LNCAP (cell line): ENCODE measurements around the gene NELFCD.

Source experiments
- TF ChIP-seq, protein P1 (sequence below): fragments of 450-650 bp; IDR thresholded peaks from 2 replicates; pipeline ENCODE4 v1.5.1; 2017; ENCODE audit warnings: mild to moderate bottlenecking

Gene NELFCD

DNA sequence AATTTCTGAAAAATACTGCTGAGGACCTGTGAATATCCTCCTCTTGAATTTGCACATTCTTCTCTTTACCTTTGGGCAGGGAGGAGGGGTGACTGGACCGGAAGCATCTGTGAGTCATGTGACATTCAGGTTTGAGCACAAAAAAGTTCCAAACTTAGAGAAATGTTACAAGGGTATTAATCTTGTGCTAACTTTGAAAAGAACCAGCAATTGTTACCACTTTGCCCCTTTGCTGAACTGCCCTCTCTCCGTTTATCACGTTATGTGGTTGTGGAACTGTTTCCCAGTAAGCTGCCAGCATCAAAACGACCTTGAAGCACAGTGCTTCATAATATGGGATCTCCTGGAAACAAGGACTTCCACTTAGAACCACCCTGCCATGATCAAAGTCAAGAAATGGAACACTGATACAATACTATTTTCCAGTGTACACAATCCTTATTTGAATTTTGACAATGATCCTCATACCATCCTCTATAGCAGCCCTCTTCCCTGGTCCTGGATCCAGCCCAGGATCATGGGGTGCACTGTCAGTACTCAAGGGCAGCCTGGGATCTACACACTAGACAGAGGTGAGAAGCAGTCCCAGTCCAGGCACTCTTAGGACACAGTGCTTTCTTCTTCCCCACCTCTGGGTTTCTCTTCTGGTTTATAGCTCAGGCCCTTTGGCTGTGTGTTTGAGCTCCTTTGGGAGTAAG, 35.9 kb downstream of the NELFCD start:
- TF ChIP-seq, protein P1, sequence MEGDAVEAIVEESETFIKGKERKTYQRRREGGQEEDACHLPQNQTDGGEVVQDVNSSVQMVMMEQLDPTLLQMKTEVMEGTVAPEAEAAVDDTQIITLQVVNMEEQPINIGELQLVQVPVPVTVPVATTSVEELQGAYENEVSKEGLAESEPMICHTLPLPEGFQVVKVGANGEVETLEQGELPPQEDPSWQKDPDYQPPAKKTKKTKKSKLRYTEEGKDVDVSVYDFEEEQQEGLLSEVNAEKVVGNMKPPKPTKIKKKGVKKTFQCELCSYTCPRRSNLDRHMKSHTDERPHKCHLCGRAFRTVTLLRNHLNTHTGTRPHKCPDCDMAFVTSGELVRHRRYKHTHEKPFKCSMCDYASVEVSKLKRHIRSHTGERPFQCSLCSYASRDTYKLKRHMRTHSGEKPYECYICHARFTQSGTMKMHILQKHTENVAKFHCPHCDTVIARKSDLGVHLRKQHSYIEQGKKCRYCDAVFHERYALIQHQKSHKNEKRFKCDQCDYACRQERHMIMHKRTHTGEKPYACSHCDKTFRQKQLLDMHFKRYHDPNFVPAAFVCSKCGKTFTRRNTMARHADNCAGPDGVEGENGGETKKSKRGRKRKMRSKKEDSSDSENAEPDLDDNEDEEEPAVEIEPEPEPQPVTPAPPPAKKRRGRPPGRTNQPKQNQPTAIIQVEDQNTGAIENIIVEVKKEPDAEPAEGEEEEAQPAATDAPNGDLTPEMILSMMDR: no peak

DNA sequence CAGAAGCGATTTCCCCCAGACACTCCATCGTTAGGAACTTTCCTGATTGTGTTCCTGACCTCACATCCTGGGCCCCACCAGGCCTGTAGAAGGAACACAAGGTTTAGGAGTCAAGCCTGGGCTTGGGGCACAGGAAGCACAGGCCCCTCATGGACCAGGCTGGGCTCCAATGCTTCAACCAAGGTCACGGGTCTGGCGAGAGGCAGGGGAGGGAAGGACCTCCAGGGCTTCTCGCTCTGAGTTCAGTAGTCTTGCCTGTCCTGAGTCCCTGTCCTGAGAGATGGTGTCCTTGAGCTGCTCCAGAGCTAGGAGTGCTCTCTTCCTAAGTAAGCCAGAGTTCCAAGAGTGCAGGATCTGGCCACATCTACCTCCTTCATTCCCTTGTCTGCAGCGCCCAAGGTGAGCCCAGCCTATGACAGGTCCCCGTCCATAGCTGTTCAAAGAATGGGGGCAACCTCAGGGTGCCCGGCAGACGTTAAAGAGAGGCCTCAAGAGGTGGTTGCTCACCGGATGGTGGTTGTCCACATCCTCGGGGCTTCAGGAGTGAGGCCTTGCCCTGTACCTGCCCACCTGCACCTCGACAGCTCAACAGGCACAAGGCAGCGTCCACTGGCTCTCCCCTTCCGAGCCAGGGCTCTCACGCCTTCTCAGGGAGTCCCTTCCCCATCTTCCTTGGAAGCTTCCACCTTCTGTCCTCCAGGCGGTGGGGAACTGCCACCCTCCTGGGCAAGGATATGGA, 36.6 kb downstream of the NELFCD start:
- TF ChIP-seq, protein P1: no peak

DNA sequence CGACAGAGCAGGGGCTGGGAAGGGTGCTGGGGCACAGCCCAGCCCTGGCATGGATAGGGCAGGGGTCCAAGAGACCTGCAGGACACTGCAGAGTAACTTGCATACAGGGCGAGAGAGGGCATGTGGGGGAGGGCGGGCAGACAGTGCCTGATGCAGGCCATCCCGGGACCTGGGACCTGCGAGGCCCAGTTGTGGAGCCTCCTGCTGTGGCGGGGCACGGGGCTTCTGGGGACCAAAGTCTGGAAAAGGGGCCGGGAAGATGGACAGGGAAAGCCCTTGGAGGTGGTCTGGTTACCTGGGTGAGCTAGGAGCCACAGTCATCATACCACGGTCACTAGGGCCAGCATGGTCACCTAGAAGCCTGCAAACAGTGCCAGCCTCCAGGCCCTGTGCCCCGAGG, 37.8 kb downstream of the NELFCD start:
- TF ChIP-seq, protein P1: no peak

DNA sequence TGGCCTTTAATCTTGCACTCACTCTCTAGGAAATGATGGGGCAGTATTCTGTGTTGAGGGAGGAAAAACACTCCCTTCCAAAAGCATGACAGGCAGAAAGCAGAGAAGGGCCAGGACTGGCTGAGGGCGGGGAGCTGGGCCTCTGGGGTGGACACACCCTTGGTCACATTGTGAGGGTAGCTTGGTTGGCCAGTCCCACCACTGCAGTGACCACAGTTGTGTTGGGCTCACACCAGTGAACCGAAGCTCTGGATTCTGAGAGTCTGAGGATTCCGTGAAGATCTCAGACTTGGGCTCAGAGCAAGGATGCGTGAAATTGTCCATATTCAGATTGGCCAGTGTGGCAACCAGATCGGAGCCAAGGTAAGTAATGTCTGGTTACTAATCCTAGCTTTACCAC, 38.2 kb downstream of the NELFCD start, which contains the start of gene TUBB1:
Gene TUBB1, plus strand, starts transcription at position 213 of the 400 bp plus-strand sequence. Its CDS starts 94 bp downstream, at position 307.
- TF ChIP-seq, protein P1: no peak

DNA sequence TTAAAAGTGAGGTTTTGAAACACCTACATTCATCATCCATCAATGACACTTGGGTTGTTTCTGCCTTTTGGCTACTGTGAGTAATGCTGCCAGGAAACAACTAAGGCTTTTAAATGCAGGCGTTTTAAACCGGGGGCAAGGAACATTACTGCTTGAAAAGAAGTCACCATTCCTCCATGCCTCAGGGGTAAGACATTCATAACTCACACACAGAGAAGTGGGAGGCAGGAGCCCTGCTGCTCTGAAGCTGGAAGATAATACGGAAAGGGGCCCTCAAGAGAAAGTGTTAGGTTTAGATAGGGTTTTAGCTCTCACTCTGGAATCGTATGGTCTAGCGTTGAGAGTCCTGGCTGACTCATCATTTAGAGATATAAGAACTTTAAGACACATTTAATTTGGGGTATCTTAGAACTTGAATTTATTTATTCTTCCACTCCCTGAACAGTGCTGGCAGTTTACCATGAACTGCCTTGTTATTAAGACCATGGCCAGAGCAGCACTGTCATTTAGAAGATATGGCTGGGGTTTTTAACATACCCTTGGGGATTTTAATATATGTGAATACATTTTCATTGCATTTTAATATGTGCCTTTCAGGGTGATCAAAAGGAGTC, 40.0 kb downstream of the NELFCD start:
- TF ChIP-seq, protein P1: no peak

DNA sequence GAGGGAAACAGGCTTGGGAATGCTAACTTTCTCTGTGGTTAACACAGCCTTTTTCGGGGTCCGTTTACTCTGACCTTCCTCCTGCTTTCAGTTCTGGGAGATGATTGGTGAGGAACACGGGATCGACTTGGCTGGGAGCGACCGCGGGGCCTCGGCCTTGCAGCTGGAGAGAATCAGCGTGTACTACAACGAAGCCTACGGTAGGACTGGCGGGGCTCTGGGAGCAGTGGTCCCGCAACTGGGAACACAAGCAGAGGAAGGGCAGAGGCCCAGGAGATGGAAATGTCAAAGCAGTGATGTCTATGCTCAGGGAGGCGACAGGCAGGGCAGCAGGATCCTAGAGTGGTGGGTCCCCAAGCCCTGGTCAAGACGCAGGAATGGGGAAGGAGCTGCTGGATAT, 41.7 kb downstream of the NELFCD start:
- TF ChIP-seq, protein P1: no peak

DNA sequence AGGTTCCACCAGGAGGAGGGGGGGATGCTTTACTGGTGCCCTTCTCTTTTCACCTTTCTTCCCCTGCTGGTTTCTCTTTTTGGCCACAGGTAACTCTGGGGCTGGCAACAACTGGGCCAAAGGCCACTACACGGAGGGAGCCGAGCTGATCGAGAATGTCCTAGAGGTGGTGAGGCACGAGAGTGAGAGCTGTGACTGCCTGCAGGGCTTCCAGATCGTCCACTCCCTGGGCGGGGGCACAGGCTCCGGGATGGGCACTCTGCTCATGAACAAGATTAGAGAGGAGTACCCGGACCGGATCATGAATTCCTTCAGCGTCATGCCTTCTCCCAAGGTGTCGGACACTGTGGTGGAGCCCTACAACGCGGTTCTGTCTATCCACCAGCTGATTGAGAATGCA, 42.6 kb downstream of the NELFCD start:
- TF ChIP-seq, protein P1: no peak
